Liver (tissue), 9 donors: Measurements from ENCODE around the gene AKNA. TPM values are rescaled to one million over a fixed set of nuclear protein-coding genes. Genes with fewer than 3 reads are reported as not detected.

Source experiments
- DNase-seq: peaks from one replicate; pipeline ENCODE4 v3.0.0-alpha.2; 2017; ENCODE audit warnings: low spot score
- H3K27ac ChIP-seq, 2 donors: one replicate each; pipeline ENCODE4 v1.7.0; 2013; ENCODE audit warnings: inconsistent platforms in 2 of 2, low read length in 2 of 2, control low read depth in 1 of 2, low read depth in 1 of 2, mild to moderate bottlenecking in 1 of 2
- H3K27me3 ChIP-seq, 4 donors: one replicate each; pipeline versions ENCODE4 v1.6.1 to v1.7.0; 2013; ENCODE audit warnings: low read length in 3 of 4, inconsistent platforms in 1 of 4, mild to moderate bottlenecking in 1 of 4, moderate library complexity in 1 of 4; ENCODE audit not compliant: control insufficient read depth in 4 of 4, insufficient read depth in 4 of 4
- H3K36me3 ChIP-seq, 4 donors: one replicate each; pipeline versions ENCODE4 v1.6.1 to v1.7.0; 2013; ENCODE audit warnings: low read length in 3 of 4, mild to moderate bottlenecking in 3 of 4, low read depth in 1 of 4, moderate library complexity in 1 of 4; ENCODE audit not compliant: control insufficient read depth in 4 of 4, insufficient read depth in 3 of 4
- H3K4me1 ChIP-seq, 4 donors: one replicate each; pipeline versions ENCODE4 v1.6.1 to v1.7.0; 2013; ENCODE audit warnings: low read length in 3 of 4, mild to moderate bottlenecking in 3 of 4, moderate library complexity in 1 of 4; ENCODE audit not compliant: control insufficient read depth in 4 of 4, insufficient read depth in 4 of 4
- H3K4me3 ChIP-seq, 3 donors: one replicate each; pipeline versions ENCODE4 v1.6.1 to v1.7.0; 2013; ENCODE audit warnings: low read length in 3 of 3, control low read depth in 1 of 3, low read depth in 1 of 3, mild to moderate bottlenecking in 1 of 3
- H3K9ac ChIP-seq, 2 donors: one replicate each; pipeline ENCODE4 v1.7.0; 2013; ENCODE audit warnings: low read length in 2 of 2, mild to moderate bottlenecking in 2 of 2, moderate library complexity in 2 of 2, control low read depth in 1 of 2, low read depth in 1 of 2
- H3K9me3 ChIP-seq, 4 donors: one replicate each; pipeline versions ENCODE4 v1.6.1 to v1.7.0; 2013; ENCODE audit warnings: low read length in 3 of 4; ENCODE audit not compliant: control insufficient read depth in 4 of 4
- CTCF ChIP-seq: fragments of 150-350 bp; IDR thresholded peaks from 2 replicates; pipeline ENCODE4 v1.5.1; 2017; ENCODE audit warnings: improper control_type of control experiment, low read depth, low read length; ENCODE audit not compliant: missing input control
- FOXA2 ChIP-seq: IDR thresholded peaks from 2 replicates; pipeline ENCODE4 v1.6.1; 2016; ENCODE audit warnings: antibody characterized with exemption
- HNF4A ChIP-seq, 2 donors: conservative IDR thresholded peaks; 2 replicates each; pipeline ENCODE4 v1.6.1; 2016; ENCODE audit warnings: antibody characterized with exemption in 2 of 2, mild to moderate bottlenecking in 2 of 2
- HNF4G ChIP-seq: IDR thresholded peaks from 2 replicates; pipeline ENCODE4 v1.6.1; 2016; ENCODE audit warnings: antibody characterized with exemption
- JUND ChIP-seq, 2 donors: IDR thresholded peaks; 2 replicates each; pipeline ENCODE4 v1.6.1; 2016; ENCODE audit warnings: antibody characterized with exemption in 2 of 2
- REST ChIP-seq: IDR thresholded peaks from 2 replicates; pipeline ENCODE4 v1.6.1; 2016; ENCODE audit warnings: antibody characterized with exemption, mild to moderate bottlenecking
- RXRA ChIP-seq, 2 donors: IDR thresholded peaks; 2 replicates each; pipeline ENCODE4 v1.6.1; 2017 to 2018; ENCODE audit warnings: antibody characterized with exemption in 2 of 2, mild to moderate bottlenecking in 1 of 2
- TAF1 ChIP-seq: conservative IDR thresholded peaks from 2 replicates; pipeline ENCODE4 v1.6.1; 2016; ENCODE audit warnings: antibody characterized with exemption, mild to moderate bottlenecking
- ZBTB33 ChIP-seq: IDR thresholded peaks from 2 replicates; pipeline ENCODE4 v1.6.1; 2016; ENCODE audit warnings: antibody characterized with exemption
- WGBS: extraction: QIAGEN DNeasy Blood & Tissue Kit; methylation state at CpG from one replicate; pipeline ENCODE4 v1.1.7; 2013; 5-methylcytosine and 5-hydroxymethylcytosine counted together
- polyA plus RNA-seq, 2 donors: library from polyadenylated mRNA; stranded (reverse) in 1 of 2; unstranded in 1 of 2; fragments of 200-250 nt in 1 of 2; fragments of >200 nt in 1 of 2; fragmentation: Nextera tagmentation in 1 of 2; extraction: Ambion mirVana in 1 of 2; gene quantifications; one replicate each; pipeline versions ENCODE4 v1.2.1 to v1.2.3, GENCODE V29; 2013 to 2015
- total RNA-seq, 2 donors: library from RNA; depleted of rRNA; stranded (reverse); fragments of >200 nt; gene quantifications; one replicate each; pipeline ENCODE4 v1.2.3, GENCODE V29; 2014
- donor health status: healthy.
- donor health status: healthy.
- donor health status: healthy.
- donor health status: healthy.
- donor health status: healthy.

AKNA gene
- total and polyA plus RNA-seq, 4 donors = 4.2 to 31.7 (median 6.9) TPM

- no peak for TF ChIP-seq REST
These were observed 84.2 kb downstream of the AKNA start (continued) for GRCh38 chr9:114303571-114303970.

- no peaks in the 10 kb centered on the region for H3K27me3 ChIP-seq
- H3K4me1 ChIP-seq = peaks cover 0 to 28% (median 16%) of the 10 kb centered on the region in 4 donors
- no peak for TF ChIP-seq REST
- TF ChIP-seq JUND (IDR thresholded peaks at IDR 0.05) = no peak
- no peak for TF ChIP-seq HNF4G
- TF ChIP-seq HNF4A (conservative IDR thresholded peaks at IDR 0.05) = no peak
- TF ChIP-seq TAF1 = no peak
- TF ChIP-seq FOXA2 = no peak
- no peak for TF ChIP-seq ZBTB33
- TF ChIP-seq CTCF = no peak
- no peak for TF ChIP-seq RXRA (IDR thresholded peaks at IDR 0.05)
- no peaks in the 10 kb centered on the region for H3K9me3 ChIP-seq
- H3K36me3 ChIP-seq = peaks cover 0 to 13% (median 8%) of the 10 kb centered on the region in 4 donors
- no peak overlapping the region for H3K27ac ChIP-seq
- no peak for DNase-seq
- no peak overlapping the region for H3K4me3 ChIP-seq
- no peak overlapping the region for H3K9ac ChIP-seq
- WGBS = 85% methylated on average over 6 of the region's 6 CpGs
These were observed 85.1 kb downstream of the AKNA start for GRCh38 chr9:114302727-114303126.
